ENCODE measurements around the gene TENM4. TPM values are rescaled to one million over a fixed set of nuclear protein-coding genes. Genes with fewer than 3 reads are reported as not detected.

Gene TENM4
- total RNA-seq, 1 experiment from 2014 or later, result 0.39 TPM

DNA sequence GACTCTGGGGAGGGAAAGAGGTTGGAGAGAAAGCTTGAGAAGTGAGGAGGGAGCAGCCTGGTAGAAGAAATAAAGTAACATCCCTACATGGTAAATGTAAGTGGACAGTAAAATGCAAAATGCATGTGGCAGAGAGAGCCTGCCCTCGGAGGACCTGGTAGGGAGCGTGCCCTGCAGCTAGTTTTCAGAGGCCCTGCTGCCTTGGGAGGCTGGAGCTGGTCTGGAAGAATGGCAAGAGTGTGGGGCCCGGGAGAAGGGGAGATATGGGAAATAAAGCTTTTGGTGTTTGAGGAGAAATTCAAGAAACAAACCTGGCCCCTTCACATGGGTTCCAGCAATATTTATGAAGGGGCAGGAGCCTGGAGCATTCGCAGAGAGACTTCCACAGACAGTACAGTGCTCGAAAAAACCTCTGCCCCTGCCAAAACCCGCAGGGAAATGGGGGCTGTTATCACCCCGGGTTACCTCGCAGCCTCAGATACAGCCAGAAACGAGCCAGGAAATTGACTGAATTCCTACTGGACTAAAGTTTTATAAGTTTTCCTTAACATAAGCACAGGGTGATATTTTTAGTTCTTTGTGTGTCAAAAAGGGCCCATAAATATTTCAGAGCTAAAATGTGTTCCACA lies 363.0 kb downstream of the TENM4 start:
- Histone ChIP-seq H3K27me3 (ENCODE audit: control insufficient read depth, insufficient read depth, low read length) (no peaks in the 10 kb centered on the region), H3K4me1 (ENCODE audit: control insufficient read depth, insufficient read depth, low read length) (no peaks in the 10 kb centered on the region), H3K36me3 (ENCODE audit: control insufficient read depth, insufficient read depth, low read length) (no peaks in the 10 kb centered on the region), H3K4me3 (ENCODE audit: low read depth in 2 of 2, low read length in 2 of 2) (no peak overlapping the region), H3K9me3 (ENCODE audit: control insufficient read depth, insufficient read depth, low read depth, low read length) (no peaks in the 10 kb centered on the region), H3K27ac (ENCODE audit: low read length) (no peak overlapping the region)
- intact Hi-C loops (cut with micrococcal nuclease; ENCODE audit: unreplicated experiment), result loop anchor here (5.0 kb wide), 1 partner anchor 431 kb away; no protein-coding TSS in a partner anchor
- CTCF ChIA-PET, result no interaction called here
- POLR2A ChIA-PET, result no interaction called here
- in situ Hi-C loops (cut with HindIII; ENCODE audit: low pct_unique_long_range_greater_than_20kb, low sequenced_read_pairs), result no loop called here
- DNase-seq (ENCODE audit: low read depth, low spot score), result no peak
- ATAC-seq, result no peak
- no peak for TF ChIP-seq POLR2AphosphoS5 (IDR thresholded peaks at IDR 0.05; ENCODE audit: low read depth, low read length)
- TF ChIP-seq, protein P1, sequence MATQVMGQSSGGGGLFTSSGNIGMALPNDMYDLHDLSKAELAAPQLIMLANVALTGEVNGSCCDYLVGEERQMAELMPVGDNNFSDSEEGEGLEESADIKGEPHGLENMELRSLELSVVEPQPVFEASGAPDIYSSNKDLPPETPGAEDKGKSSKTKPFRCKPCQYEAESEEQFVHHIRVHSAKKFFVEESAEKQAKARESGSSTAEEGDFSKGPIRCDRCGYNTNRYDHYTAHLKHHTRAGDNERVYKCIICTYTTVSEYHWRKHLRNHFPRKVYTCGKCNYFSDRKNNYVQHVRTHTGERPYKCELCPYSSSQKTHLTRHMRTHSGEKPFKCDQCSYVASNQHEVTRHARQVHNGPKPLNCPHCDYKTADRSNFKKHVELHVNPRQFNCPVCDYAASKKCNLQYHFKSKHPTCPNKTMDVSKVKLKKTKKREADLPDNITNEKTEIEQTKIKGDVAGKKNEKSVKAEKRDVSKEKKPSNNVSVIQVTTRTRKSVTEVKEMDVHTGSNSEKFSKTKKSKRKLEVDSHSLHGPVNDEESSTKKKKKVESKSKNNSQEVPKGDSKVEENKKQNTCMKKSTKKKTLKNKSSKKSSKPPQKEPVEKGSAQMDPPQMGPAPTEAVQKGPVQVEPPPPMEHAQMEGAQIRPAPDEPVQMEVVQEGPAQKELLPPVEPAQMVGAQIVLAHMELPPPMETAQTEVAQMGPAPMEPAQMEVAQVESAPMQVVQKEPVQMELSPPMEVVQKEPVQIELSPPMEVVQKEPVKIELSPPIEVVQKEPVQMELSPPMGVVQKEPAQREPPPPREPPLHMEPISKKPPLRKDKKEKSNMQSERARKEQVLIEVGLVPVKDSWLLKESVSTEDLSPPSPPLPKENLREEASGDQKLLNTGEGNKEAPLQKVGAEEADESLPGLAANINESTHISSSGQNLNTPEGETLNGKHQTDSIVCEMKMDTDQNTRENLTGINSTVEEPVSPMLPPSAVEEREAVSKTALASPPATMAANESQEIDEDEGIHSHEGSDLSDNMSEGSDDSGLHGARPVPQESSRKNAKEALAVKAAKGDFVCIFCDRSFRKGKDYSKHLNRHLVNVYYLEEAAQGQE (IDR thresholded peaks at IDR 0.05; ENCODE audit: insufficient read depth in 1 of 2, low read depth in 2 of 2, low read length in 1 of 2), result no peak
- no peak for TF ChIP-seq SIN3A (IDR thresholded peaks at IDR 0.05; ENCODE audit: borderline replicate concordance, insufficient read depth, low read depth, low read length)
- TF ChIP-seq, protein P2, sequence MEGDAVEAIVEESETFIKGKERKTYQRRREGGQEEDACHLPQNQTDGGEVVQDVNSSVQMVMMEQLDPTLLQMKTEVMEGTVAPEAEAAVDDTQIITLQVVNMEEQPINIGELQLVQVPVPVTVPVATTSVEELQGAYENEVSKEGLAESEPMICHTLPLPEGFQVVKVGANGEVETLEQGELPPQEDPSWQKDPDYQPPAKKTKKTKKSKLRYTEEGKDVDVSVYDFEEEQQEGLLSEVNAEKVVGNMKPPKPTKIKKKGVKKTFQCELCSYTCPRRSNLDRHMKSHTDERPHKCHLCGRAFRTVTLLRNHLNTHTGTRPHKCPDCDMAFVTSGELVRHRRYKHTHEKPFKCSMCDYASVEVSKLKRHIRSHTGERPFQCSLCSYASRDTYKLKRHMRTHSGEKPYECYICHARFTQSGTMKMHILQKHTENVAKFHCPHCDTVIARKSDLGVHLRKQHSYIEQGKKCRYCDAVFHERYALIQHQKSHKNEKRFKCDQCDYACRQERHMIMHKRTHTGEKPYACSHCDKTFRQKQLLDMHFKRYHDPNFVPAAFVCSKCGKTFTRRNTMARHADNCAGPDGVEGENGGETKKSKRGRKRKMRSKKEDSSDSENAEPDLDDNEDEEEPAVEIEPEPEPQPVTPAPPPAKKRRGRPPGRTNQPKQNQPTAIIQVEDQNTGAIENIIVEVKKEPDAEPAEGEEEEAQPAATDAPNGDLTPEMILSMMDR (IDR thresholded peaks at IDR 0.05), result no peak
- TF ChIP-seq TCF7L2 (IDR thresholded peaks at IDR 0.05; ENCODE audit: low read depth, low read length), result no peak
- BruUV-seq (replicated peaks), result no TSS peak

DNA sequence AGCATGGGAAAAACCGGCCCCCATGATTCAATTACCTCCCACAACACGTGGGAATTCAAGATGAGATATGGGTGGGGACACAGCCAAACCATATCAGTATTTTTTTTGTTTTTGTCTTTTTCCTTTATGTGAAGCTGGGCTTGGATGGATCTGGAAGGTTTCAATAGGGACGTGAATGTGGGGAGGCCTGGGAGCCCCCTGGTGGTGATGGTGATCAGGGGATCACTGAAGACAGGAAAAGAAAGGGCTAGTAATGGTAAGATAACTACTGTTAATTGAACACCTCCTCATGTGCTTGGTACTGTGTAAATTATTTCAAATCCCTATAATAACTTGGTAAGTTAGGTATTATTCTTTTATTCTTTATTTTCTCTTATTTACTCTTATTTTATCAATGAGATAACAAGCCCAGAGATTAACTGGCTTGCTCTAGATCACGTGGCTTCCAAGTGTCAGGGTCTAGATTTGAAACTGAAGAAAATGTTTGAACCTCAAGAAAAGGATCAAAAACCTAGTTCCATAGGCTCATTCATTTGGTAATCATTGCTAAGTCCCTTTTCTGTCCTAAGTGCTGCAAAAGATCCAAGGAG lies 364.2 kb downstream of the TENM4 start:
- in situ Hi-C loops (cut with HindIII; ENCODE audit: low pct_unique_long_range_greater_than_20kb, low sequenced_read_pairs) (no loop called here), intact Hi-C loops (cut with micrococcal nuclease; ENCODE audit: unreplicated experiment) (loop anchor here (5.0 kb wide), 1 partner anchor 429 kb away; no protein-coding TSS in a partner anchor)
- Histone ChIP-seq H3K36me3 (ENCODE audit: control insufficient read depth, insufficient read depth, low read length) (no peaks in the 10 kb centered on the region), H3K27me3 (ENCODE audit: control insufficient read depth, insufficient read depth, low read length) (no peaks in the 10 kb centered on the region), H3K9me3 (ENCODE audit: control insufficient read depth, insufficient read depth, low read depth, low read length) (no peaks in the 10 kb centered on the region), H3K4me3 (ENCODE audit: low read depth in 2 of 2, low read length in 2 of 2) (no peak overlapping the region), H3K27ac (ENCODE audit: low read length) (no peak overlapping the region), H3K4me1 (ENCODE audit: control insufficient read depth, insufficient read depth, low read length) (no peaks in the 10 kb centered on the region)
- no peak for DNase-seq (ENCODE audit: low read depth, low spot score)
- ChIA-PET POLR2A (no interaction called here), CTCF (no interaction called here)
- peak; percentile 85; the same call in 1 of the 2 replicates for ATAC-seq
- TF ChIP-seq, protein P1 (IDR thresholded peaks at IDR 0.05; ENCODE audit: insufficient read depth in 1 of 2, low read depth in 2 of 2, low read length in 1 of 2), result no peak
- TF ChIP-seq, protein P2 (IDR thresholded peaks at IDR 0.05), result peak; percentile 83
- no peak for TF ChIP-seq POLR2AphosphoS5 (IDR thresholded peaks at IDR 0.05; ENCODE audit: low read depth, low read length)
- TF ChIP-seq TCF7L2 (IDR thresholded peaks at IDR 0.05; ENCODE audit: low read depth, low read length), result no peak
- no TSS peak for BruUV-seq (replicated peaks)
